ENCODE measurements around the gene TSPY2.
"Not testable (repeated sequence)": the region's sequence is repeated elsewhere in the genome, so short reads cannot be mapped to it uniquely, and the experiment has no call there.

TSPY2 gene, protein sequence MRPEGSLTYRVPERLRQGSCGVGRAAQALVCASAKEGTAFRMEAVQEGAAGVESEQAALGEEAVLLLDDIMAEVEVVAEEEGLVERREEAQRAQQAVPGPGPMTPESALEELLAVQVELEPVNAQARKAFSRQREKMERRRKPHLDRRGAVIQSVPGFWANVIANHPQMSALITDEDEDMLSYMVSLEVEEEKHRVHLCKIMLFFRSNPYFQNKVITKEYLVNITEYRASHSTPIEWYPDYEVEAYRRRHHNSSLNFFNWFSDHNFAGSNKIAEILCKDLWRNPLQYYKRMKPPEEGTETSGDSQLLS

GRCh38 chrY:6245923-6246322 lies at the start of gene TSPY2:
TSS of gene TSPY2 (plus strand) at chrY:6246223. CDS start at chrY:6246269, 46 bp downstream.
- not testable (repeated sequence) for DNase-seq

GRCh38 chrY:6209565-6209964 lies 36.5 kb upstream of the TSPY2 start:
- DNase-seq = not testable (repeated sequence)

- DNase-seq = not testable (repeated sequence)
Observed at GRCh38 chrY:6217045-6217444, 29.0 kb upstream of the TSPY2 start.

DNA sequence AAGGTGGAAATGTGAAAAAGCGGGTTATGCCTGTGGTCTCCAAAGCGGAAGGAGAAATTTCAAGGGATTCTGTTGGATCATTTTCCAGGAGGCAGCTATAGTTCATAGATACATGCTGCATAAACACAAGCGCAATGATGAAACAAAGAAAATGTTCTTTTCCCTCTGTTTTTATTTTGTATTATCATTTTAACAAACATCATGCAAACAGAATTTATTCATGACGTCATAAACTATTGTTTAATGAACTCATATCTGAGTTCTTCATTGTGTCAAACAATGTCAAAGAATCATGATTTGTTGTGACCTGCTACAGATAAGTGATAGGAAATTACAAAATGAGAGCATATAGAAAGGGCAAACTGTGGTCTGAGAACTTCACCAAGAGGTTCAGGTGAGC lies 23.8 kb downstream of the TSPY2 start:
- DNase-seq = not testable (repeated sequence)
